Measurements from ENCODE around the gene SH2D7.

DNA sequence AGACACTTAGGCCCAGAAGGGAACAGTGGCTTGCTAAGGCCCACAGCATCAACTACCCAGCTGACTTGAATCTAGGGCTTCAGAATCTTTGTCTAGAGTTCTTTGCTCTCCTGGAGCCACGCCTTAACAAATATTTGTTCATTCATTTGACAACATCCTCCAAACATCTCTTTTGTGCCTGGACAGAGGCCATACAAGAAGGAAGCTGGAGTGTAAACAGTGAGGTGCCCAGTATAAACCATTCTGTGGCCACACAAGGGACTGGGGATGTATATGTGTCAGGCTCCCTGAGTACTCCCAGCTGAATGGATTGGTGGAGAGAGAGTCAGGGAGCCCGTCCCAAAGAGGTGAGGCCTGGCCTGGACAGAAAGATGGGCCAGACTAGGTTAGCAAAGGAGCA is 35.5 kb downstream of the SH2D7 start:
- TF ChIP-seq, protein P1, sequence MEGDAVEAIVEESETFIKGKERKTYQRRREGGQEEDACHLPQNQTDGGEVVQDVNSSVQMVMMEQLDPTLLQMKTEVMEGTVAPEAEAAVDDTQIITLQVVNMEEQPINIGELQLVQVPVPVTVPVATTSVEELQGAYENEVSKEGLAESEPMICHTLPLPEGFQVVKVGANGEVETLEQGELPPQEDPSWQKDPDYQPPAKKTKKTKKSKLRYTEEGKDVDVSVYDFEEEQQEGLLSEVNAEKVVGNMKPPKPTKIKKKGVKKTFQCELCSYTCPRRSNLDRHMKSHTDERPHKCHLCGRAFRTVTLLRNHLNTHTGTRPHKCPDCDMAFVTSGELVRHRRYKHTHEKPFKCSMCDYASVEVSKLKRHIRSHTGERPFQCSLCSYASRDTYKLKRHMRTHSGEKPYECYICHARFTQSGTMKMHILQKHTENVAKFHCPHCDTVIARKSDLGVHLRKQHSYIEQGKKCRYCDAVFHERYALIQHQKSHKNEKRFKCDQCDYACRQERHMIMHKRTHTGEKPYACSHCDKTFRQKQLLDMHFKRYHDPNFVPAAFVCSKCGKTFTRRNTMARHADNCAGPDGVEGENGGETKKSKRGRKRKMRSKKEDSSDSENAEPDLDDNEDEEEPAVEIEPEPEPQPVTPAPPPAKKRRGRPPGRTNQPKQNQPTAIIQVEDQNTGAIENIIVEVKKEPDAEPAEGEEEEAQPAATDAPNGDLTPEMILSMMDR (conservative IDR thresholded peaks at IDR 0.05; ENCODE audit: low read depth, low read length), result no peak
- TF ChIP-seq EZH2phosphoT487 (IDR thresholded peaks at IDR 0.05; ENCODE audit: borderline replicate concordance, low read length) (no peak), EZH2 (IDR thresholded peaks at IDR 0.05; ENCODE audit: low read length, unreplicated experiment) (no peak)
